ENCODE results near the gene RNF121.
"Not testable (repeated sequence)": the region's sequence is repeated elsewhere in the genome, so short reads cannot be mapped to it uniquely, and the experiment has no call there.

RNF121 gene

DNA sequence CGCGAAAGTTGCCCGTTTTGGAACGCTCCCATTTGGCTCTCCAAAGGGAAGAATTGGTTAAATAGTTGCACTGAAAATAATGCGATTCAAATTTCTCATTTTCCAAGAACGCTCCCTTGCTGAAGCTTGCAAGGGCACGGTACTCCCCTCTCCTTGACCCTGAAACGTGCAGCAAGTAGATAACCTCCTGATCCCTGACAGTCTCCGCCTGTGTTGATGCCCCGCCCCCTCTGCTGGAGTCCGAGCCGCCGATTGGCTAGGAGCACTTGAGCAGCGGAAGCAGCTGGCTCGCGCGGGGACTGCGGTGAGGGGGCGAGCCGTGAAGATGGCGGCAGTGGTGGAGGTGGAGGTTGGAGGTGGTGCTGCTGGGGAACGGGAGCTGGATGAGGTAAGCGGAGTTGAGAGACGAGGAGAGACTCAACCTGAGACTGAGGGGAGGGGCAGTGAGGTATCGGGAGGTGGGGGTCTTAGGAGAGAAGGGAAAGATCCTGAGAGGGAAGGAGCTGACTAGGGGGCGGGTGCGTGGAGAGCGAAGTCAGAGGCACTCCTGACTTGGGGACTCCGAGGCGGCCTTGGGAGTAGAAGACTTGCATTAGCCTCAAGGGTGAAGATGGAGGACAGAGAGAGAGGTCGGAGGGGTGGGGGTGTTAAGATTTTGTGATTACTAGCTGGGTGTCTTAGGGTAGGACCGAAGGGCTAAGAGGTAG is at the start of gene RNF121:
TSS of gene RNF121 (plus strand) at position 310 of the 707 bp plus-strand sequence. CDS start at position 326, 16 bp downstream.
- in situ Hi-C loops (cut with HindIII; ENCODE audit: low sequenced_read_pairs), result no loop called here

DNA sequence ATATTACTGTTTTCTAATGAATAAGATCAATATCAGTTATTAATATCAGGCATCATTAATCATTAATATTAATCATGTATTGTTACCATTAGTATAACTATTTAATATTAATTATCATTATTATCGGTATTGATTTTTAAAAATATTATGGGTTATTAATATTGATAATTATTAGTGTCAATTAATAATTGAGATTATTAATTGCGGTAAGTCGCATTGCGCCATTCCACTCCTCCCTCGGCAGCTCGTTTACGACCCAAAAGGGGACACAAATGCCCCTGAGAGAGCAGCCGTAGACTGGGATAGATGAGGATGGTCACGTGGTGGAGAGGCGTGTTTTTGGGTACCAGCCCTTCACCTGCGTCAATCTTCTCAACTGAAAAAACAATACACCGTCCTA is 43.0 kb upstream of the RNF121 start:
- in situ Hi-C loops (cut with HindIII; ENCODE audit: low sequenced_read_pairs), result not testable (repeated sequence)

DNA sequence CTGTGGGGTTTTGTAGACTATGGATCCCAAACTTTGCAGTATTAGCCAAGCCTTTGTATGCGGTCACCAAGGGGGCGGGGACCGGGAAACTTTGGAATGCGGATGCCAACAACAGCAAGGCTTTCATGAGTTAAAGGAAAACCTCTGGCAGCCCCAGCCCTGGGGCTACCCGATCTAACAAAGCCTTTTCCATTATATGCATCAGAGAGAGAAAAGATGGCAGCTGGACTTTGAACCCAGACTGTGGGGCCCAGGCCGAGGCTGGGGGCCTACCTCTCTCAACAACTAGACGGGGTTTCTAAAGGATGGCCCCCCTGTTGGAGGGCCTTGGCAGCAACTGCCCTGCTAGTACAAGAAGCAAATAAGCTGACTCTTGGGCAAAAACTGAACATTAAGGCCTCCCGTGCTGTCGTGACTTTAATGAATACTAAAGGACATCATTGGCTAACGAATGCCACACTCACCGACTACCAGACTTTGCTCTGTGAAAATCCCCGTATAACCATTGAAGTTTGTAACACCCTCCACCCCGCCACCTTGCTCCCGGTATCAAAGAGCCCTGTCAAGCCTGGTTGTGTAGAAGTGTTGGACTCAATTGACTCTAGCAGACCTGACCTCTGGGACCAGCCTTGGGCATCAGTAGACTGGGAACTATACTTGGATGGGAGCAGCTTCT is 40.4 kb upstream of the RNF121 start:
- in situ Hi-C loops (cut with HindIII; ENCODE audit: low sequenced_read_pairs), result not testable (repeated sequence)

DNA sequence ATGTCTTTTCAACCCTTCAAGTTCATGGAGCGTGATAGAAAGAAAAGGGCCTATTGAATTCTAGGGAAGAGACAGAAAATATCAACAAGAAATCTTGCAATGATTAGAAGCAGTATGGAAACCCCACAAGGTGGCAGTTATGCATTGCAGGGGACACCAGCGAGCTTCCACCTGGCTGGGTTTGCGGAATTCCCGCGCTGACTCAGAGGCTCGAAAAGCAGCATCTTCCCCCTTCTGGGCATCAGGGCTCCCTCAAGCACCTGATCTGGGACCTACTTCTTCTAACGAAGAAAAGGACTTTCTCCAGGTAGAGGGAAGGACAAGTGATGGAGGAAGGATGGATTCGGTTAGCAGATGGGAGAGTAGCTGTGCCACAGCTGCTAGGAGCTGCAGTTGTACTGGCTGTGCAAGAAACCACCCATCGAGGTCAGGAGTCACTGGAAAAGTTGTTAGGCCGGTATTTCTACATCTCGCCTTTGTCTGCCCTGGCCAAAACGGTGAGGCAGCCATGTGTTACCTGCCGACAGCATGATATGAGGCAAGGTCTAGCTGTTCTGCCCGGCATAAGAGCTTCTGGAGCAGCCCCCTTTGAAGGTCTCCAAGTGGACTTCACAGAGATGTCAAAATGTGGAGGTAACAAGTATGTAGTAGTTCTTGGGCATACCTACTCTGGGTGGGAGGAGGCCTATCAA is 39.5 kb upstream of the RNF121 start:
- in situ Hi-C loops (cut with HindIII; ENCODE audit: low sequenced_read_pairs), result not testable (repeated sequence)

DNA sequence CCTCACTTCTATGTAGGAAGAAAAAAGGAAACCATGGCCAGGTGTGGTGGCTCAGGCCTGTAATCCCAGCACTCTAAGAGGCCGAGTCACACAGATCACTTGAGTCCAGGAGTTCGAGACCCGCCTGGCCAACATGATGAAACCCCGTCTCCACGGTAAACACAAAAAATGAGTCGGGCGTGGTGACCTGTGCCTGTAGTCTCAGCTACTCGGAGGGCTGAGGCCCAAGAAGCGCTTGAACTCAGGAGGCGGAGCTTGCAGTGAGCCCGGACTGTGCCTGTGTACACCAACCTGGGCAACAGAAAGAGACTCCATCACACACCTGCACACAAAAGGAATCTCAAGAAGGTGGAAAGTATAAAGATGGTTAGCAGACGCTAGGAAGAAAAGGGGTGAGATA is 32.9 kb upstream of the RNF121 start:
- in situ Hi-C loops (cut with HindIII; ENCODE audit: low sequenced_read_pairs), result no loop called here

- in situ Hi-C loops (cut with HindIII; ENCODE audit: low sequenced_read_pairs), result not testable (repeated sequence)
Observed at GRCh38 chr11:71901137-71901536, 27.7 kb upstream of the RNF121 start.

DNA sequence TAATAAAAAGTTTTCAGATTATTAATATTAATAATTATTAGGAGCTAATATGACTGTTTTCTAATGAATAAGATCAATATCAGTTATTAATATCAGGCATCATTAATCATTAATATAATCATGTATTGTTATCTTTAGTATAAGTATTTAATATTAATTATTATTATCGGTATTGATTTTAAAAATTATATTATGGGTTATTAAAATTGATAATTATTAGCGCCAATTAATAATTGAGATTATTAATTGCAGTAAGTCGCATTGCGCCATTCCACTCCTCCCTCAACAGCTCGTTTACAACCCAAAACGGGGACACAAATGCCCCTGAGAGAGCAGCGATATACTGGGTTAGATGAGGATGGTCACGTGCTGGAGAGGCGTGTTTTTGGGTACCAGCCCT is 20.6 kb upstream of the RNF121 start:
- in situ Hi-C loops (cut with HindIII; ENCODE audit: low sequenced_read_pairs), result no loop called here

DNA sequence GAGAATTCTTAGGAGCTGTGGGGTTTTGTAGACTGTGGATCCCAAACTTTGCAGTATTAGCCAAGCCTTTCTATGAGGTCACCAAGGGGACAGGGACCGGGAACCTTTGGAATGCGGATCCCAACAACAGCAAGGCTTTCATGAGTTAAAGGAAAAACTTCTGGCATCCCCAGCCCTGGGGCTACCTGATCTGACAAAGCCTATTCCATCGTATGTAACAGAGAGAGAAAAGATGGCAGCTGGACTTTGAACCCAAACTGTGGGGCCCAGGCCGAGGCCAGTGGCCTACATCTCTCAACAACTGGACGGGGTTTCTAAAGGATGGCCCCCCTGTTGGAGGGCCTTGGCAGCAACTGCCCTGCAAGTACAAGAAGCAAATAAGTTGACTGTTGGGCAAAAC is 18.1 kb upstream of the RNF121 start:
- in situ Hi-C loops (cut with HindIII; ENCODE audit: low sequenced_read_pairs), result not testable (repeated sequence)

DNA sequence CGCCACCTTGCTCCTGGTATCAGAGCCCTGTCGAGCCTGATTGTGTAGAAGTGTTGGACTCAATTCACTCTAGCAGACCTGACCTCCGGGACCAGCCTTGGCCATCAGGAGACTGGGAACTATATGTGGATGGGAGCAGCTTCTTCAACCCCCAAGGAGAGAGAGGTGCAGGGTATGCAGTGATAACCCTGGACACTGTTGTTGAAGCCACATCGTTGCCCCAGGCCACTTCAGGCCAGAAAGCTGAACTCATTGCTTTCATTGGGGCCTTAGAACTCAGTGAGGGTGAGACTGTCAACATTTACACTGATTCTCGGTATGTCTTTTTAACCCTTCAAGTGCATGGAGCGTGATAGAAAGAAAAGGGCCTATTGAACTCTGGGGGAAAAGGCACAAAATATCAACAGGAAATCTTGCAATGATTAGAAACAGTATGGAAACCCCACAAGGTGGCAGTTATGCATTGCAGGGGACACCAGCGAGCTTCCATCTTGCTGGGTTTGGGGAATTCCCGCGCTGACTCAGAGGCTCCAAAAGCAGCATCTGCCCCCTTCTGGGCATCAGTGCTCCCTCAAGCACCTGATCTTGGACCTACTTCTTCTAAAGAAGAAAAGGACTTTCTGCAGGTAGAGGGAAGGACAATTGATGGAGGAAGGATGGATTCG is 17.4 kb upstream of the RNF121 start:
- in situ Hi-C loops (cut with HindIII; ENCODE audit: low sequenced_read_pairs), result not testable (repeated sequence)

DNA sequence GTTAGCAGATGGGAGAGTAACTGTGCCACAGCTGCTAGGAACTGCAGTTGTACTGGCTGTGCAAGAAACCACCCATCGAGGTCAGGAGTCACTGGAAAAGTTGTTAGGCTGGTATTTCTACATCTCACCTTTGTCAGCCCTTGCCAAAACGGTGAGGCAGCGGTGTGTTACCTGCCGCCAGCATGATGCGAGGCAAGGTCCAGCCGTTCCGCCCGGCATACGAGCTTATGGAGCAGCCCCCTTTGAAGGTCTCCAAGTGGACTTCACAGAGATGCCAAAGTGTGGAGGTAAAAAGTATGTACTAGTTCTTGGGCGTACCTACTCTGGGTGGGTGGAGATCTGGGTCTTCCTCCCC is 16.9 kb upstream of the RNF121 start:
- in situ Hi-C loops (cut with HindIII; ENCODE audit: low sequenced_read_pairs), result not testable (repeated sequence)

DNA sequence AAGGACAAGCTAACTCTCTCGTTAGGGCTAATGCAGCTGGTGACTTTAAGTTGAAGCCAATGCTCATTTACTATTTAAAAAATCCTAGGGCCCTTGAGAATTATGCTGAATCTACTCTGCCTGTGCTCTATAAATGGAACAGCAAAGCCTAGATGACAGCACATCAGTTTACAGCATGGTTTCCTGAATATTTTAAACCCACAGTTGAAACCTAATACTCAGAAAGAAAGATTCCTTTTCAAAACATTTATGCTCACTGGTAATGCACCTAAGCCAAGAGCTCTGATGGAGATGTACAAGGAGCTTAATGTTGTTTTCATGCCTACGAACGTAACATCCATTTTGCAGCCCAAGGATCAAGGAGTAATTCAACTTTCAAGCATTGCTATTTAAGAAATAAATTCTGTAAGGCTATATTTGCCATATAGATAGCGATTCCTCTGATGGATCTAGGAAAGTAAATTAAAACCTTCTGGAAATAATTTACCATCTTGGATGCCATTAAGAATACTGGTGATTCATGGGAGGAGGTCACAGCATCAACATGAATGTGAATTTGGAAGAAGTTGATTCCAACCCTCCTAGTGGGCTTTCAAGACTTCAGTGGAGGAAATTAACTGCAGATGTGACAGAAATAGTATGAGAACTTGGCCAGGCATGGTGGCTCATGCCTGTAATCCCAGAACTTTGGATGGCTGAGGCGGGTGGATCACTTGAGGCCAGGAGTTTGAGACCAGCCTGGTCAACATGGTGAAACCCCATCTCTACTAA is 14.9 kb upstream of the RNF121 start:
- in situ Hi-C loops (cut with HindIII; ENCODE audit: low sequenced_read_pairs), result no loop called here

DNA sequence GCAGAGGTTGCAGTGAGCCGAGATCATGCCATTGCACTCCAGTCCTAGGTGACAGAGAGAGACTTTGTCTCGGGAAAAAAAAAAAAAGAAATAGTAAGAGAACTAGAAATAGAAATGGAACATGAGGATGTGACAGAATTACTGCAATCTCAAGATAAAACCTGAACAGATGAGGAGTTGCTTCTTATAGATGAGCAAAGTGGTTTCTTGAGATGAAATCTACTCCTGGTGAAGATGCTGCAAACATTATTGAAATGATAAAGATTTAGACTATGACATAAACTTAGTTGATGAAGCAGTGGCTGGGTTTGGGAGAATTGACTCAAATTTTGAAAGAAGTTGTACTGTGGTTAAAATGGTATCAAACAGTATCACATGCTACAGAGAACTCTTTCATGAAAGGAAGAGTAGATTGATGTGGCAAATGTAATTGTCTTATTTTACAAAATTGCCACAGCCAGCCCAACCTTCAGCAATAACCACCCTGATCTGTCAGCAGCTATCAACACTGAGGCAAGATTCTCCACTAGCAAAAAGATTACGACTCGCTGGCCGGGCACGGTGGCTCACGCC is 14.1 kb upstream of the RNF121 start:
- in situ Hi-C loops (cut with HindIII; ENCODE audit: low sequenced_read_pairs), result no loop called here

- in situ Hi-C loops (cut with HindIII; ENCODE audit: low sequenced_read_pairs), result no loop called here
Observed at GRCh38 chr11:71917646-71918140, 11.2 kb upstream of the RNF121 start.

DNA sequence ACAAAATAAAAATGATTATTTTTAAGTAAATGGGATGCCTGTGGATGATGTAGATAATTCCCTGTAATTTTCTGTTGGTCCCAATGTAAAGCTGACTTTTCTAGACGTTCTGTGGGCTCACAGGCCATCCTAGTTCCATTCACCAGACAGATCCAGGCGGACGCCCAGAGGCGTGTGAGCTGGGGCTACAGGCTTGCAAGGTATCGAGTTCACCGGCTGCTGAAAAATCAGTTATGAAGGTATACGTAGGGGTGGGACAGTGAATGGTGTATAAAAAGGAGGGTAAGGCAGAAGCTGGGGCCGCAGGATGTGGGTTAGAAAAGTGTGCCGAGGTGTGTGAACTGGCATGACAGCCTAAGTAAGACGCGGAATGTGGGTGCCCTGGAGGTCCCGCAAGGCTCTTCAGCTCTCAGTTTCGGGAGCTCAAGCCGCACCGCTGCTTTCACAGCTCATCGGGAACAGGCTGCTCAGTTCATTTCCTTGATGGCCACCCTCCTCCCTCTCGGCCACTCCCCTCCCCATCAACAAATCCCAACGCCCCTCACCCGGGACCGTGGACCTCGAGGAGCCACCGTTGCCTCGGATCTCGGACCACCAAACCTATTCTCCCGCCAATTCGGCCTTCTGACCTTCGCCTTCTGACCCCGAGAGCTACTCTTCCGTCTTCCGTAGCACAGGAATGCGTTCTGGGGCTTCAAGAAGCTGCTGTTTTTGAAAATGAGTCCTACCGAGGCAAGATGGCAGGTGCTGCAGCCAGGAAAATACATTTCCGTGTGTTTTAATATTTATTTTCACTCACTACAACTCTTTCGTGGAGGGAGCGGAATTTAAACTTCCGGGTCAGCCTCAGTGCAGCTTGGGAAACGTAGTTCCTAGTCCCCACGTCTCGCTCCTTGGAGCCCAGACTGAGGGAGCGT is 768 bp upstream of the RNF121 start, which contains the start of gene XNDC1N:
TSS of gene XNDC1N (minus strand) at position 775 of the 917 bp plus-strand sequence. CDS start 5,241 bp downstream, outside the sequence.
- in situ Hi-C loops (cut with HindIII; ENCODE audit: low sequenced_read_pairs), result no loop called here

DNA sequence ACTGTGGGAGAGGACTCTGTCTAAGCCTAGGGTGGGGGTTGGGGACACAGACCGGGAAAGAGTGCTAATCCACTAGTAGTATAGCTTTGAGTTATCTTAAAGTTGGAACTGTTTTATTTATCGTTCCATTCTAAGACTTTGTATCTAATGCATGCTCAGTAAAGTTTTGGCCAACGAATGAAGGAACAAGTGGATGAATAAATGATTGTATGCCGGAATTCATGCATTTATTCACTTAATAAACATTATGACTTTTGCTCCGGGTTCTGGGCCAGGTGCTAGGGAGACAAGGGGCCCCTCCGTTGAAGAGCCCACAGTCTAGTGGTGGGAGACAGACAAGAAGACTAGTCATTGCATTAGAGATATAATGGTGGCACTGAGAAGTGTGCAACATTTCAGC is 645 bp downstream of the RNF121 start:
- in situ Hi-C loops (cut with HindIII; ENCODE audit: low sequenced_read_pairs), result no loop called here

DNA sequence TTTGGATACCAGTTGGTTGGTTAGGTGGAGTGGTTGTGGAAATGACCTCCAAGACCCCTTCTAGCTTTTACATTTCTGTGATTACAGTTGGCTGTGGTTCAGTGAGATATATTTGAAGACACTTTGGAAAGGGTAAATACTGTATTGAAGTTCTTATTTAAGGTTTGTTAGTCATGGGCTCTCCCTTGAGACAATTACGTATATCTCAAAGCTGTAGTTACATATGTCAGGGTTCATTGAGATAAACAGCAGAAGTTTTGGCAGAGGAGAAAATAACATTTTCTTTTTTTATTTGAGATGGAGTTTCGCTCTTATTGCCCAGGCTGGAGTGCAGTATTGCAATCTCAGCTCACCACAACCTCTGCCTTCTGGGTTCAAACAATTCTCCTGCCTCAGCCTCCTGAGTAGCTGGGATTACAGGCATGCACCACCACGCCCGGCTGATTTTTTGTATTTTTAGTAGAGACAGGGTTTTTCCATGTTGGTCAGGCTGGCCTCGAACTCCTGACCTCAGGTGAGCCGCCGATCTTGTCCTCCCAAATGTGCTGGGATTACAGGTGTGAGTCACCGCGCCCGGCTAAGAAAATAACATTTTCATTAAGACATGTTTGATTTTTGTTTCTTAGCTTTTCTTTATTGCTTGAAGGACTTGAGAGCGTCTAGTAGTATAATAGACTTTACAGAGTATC is 1.9 kb downstream of the RNF121 start:
- in situ Hi-C loops (cut with HindIII; ENCODE audit: low sequenced_read_pairs), result no loop called here

DNA sequence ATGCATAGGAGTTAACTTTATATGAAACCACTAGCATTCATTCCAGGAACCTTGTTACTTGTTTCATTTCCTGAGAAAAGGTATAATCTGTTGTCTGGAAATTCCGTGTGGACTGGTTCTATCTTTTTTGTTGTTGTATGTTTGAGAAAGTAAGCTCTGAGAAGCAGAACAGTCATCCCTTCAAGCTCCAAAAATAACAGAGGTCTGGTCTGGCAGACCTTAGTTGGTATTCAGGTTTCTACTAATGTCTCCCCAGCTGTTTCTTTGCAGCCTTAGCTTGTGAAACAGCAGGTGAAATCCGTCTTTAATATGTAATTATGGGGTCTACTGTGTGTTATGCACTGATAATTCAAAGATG is 2.4 kb downstream of the RNF121 start:
- in situ Hi-C loops (cut with HindIII; ENCODE audit: low sequenced_read_pairs), result no loop called here

DNA sequence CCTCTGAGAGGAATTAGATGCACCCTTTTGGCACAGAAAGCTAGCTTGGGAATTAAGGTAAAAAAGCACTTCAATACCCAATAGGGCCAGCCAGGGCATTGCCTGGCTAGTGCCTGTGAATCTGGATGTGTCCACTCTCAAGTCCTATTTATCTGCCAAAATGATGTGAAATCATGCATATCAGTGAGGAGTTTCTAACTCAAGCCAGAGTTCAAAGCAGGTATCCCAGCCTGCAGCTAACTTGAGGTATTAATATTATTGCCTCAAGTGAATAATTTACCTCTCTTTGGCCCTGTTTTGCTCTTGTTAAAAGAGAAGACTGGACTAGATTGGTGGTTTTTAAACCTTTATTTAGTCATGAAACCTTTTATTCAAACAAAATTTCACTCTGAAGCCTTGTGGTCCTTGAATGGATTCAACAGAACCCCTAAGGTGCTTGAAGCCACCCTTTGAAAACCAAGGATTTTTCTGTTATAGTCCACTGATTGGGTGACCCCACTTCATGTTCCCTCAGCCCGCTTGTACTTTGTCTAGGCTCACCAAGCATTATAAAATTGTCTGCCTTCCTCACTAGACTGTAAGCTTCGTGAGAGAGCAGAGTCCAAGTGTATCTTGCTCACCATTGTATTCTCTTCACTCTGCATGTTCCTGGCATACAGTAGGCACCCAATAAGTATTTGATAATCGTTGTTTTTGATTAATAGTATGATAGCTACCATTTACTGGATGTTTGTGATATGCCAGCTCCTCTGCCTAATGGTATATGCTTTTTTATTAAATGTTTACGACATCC is 4.5 kb downstream of the RNF121 start:
- in situ Hi-C loops (cut with HindIII; ENCODE audit: low sequenced_read_pairs), result no loop called here

Measured in DLD1 (cell line).